Trophoblast cell (in vitro differentiated cells and primary cell): ENCODE data around the gene LRP1B.

Experiments
- DNase-seq, 2 donors: peaks; one replicate each; pipeline ENCODE4 v3.0.0-alpha.2; 2016
- H2AFZ ChIP-seq: 2 replicates; pipeline ENCODE4 v1.6.1; 2013; ENCODE audit warnings: low read length, moderate library complexity, mild to moderate bottlenecking; ENCODE audit not compliant: insufficient read depth, poor library complexity
- H2AK5ac ChIP-seq: 2 replicates; pipeline ENCODE4 v1.6.1; 2013; ENCODE audit warnings: mild to moderate bottlenecking, low read length
- H2BK120ac ChIP-seq: 2 replicates; pipeline ENCODE4 v1.6.1; 2013; ENCODE audit warnings: low read length, mild to moderate bottlenecking, moderate library complexity; ENCODE audit not compliant: insufficient read depth, poor library complexity
- H2BK12ac ChIP-seq: 2 replicates; pipeline ENCODE4 v1.6.1; 2013; ENCODE audit warnings: mild to moderate bottlenecking, low read length, moderate library complexity
- H2BK5ac ChIP-seq: 2 replicates; pipeline ENCODE4 v1.6.1; 2013; ENCODE audit warnings: low read length, low read depth, moderate library complexity, mild to moderate bottlenecking; ENCODE audit not compliant: poor library complexity
- H3K14ac ChIP-seq: 2 replicates; pipeline ENCODE4 v1.6.1; 2013; ENCODE audit warnings: mild to moderate bottlenecking, low read length
- H3K18ac ChIP-seq: 2 replicates; pipeline ENCODE4 v1.6.1; 2013; ENCODE audit warnings: mild to moderate bottlenecking, low read length
- H3K23ac ChIP-seq: 2 replicates; pipeline ENCODE4 v1.6.1; 2013; ENCODE audit warnings: low read length
- H3K27ac ChIP-seq: 2 replicates; pipeline ENCODE4 v1.5.1; 2013; ENCODE audit warnings: low read depth, mild to moderate bottlenecking, inconsistent platforms, low read length, moderate library complexity
- H3K27me3 ChIP-seq: 2 replicates; pipeline ENCODE4 v1.6.1; 2013; ENCODE audit warnings: inconsistent platforms, mild to moderate bottlenecking, low read length, moderate library complexity; ENCODE audit not compliant: insufficient read depth
- H3K36me3 ChIP-seq, 2 experiments: 1 replicate in 1 of 2; 2 replicates in 1 of 2; pipeline ENCODE4 v1.6.1; 2013; ENCODE audit warnings: low read length in 2 of 2, mild to moderate bottlenecking in 2 of 2, moderate library complexity in 1 of 2; ENCODE audit not compliant: insufficient read depth in 2 of 2, control insufficient read depth in 1 of 2
- H3K4ac ChIP-seq: 2 replicates; pipeline ENCODE4 v1.6.1; 2013; ENCODE audit warnings: low read depth, mild to moderate bottlenecking, low read length, moderate library complexity
- H3K4me1 ChIP-seq, 2 experiments: 1 replicate in 1 of 2; 2 replicates in 1 of 2; pipeline ENCODE4 v1.6.1; 2013; ENCODE audit warnings: low read length in 2 of 2, mild to moderate bottlenecking in 2 of 2, moderate library complexity in 1 of 2; ENCODE audit not compliant: insufficient read depth in 2 of 2, control insufficient read depth in 1 of 2
- H3K4me2 ChIP-seq: 2 replicates; pipeline ENCODE4 v1.6.1; 2013; ENCODE audit warnings: inconsistent platforms, mild to moderate bottlenecking, low read length, moderate library complexity
- H3K4me3 ChIP-seq: 2 replicates; pipeline ENCODE4 v1.5.1; 2013; ENCODE audit warnings: mild to moderate bottlenecking, low read depth, low read length, inconsistent platforms
- H3K79me1 ChIP-seq: one replicate; pipeline ENCODE4 v1.6.1; 2013; ENCODE audit warnings: low read length
- H3K79me2 ChIP-seq: 2 replicates; pipeline ENCODE4 v1.6.1; 2013; ENCODE audit warnings: low read length, mild to moderate bottlenecking; ENCODE audit not compliant: control insufficient read depth, insufficient read depth, poor library complexity
- H3K9ac ChIP-seq: 2 replicates; pipeline ENCODE4 v1.6.1; 2013; ENCODE audit warnings: mild to moderate bottlenecking, low read length
- H3K9me3 ChIP-seq: 2 replicates; pipeline ENCODE4 v1.6.1; 2013; ENCODE audit warnings: low read depth, mild to moderate bottlenecking, control low read depth, inconsistent platforms, low read length; ENCODE audit not compliant: insufficient read depth
- H4K12ac ChIP-seq: 2 replicates; pipeline ENCODE4 v1.6.1; 2013; ENCODE audit warnings: low read depth, mild to moderate bottlenecking, low read length, moderate library complexity
- H4K8ac ChIP-seq: 2 replicates; pipeline ENCODE4 v1.6.1; 2013; ENCODE audit warnings: low read depth, mild to moderate bottlenecking, low read length, moderate library complexity
- H4K91ac ChIP-seq: one replicate; pipeline ENCODE4 v1.6.1; 2013; ENCODE audit warnings: low read depth, mild to moderate bottlenecking, low read length, moderate library complexity
- WGBS: extraction: QIAGEN DNeasy Blood & Tissue Kit; methylation state at CpG from one replicate; pipeline ENCODE4 v1.1.7; 2013; ENCODE audit warnings: missing lambda C conversion rate; ENCODE audit not compliant: insufficient read length, insufficient coverage; ENCODE audit errors: extremely low coverage; 5-methylcytosine and 5-hydroxymethylcytosine counted together

Gene LRP1B

GRCh38 chr2:140457483-140457882, 1673.3 kb downstream of the LRP1B start:
- Histone ChIP-seq H3K4me2 (no peak overlapping the region), H2BK12ac (no peak overlapping the region), H3K4ac (no peak overlapping the region), H4K91ac (no peak overlapping the region), H3K9ac (no peak overlapping the region), H3K4me3 (no peak overlapping the region), H2AFZ (no peak overlapping the region), H4K8ac (no peak overlapping the region), H3K27ac (no peak overlapping the region), H3K36me3 (no peaks in the 10 kb centered on the region), H2AK5ac (no peak overlapping the region), H3K9me3 (no peaks in the 10 kb centered on the region), H3K14ac (no peak overlapping the region), H2BK120ac (no peak overlapping the region), H3K79me1 (no peaks in the 10 kb centered on the region), H3K27me3 (no peaks in the 10 kb centered on the region), H3K18ac (no peak overlapping the region), H3K4me1 (no peaks in the 10 kb centered on the region), H3K23ac (no peak overlapping the region), H3K79me2 (no peaks in the 10 kb centered on the region), H4K12ac (no peak overlapping the region), H2BK5ac (no peak overlapping the region)
- no peak for DNase-seq
- no CpG with 5 or more reads among the region's 3 CpGs for WGBS

GRCh38 chr2:140455315-140455714, 1675.5 kb downstream of the LRP1B start:
- Histone ChIP-seq H3K18ac (no peak overlapping the region), H3K79me1 (no peaks in the 10 kb centered on the region)

GRCh38 chr2:140454717-140455116, 1676.1 kb downstream of the LRP1B start:
- Histone ChIP-seq H2AFZ (no peak overlapping the region), H4K8ac (no peak overlapping the region), H2BK120ac (no peak overlapping the region), H3K4ac (no peak overlapping the region), H3K23ac (no peak overlapping the region), H2BK12ac (no peak overlapping the region), H2BK5ac (no peak overlapping the region), H3K79me2 (no peaks in the 10 kb centered on the region), H3K4me3 (no peak overlapping the region), H4K12ac (no peak overlapping the region), H3K27ac (no peak overlapping the region), H3K4me1 (no peaks in the 10 kb centered on the region), H3K9ac (no peak overlapping the region), H4K91ac (no peak overlapping the region), H3K79me1 (no peaks in the 10 kb centered on the region), H3K18ac (no peak overlapping the region), H3K4me2 (no peak overlapping the region), H3K36me3 (no peaks in the 10 kb centered on the region), H2AK5ac (no peak overlapping the region), H3K14ac (no peak overlapping the region), H3K27me3 (no peaks in the 10 kb centered on the region), H3K9me3 (no peaks in the 10 kb centered on the region)
- WGBS: no CpG with 5 or more reads among the region's 3 CpGs
- DNase-seq: no peak

More at GRCh38 chr2:140455315-140455714, 1675.5 kb downstream of the LRP1B start:
- Histone ChIP-seq H3K36me3 (no peaks in the 10 kb centered on the region), H4K12ac (no peak overlapping the region), H2AK5ac (no peak overlapping the region), H2AFZ (no peak overlapping the region), H3K23ac (no peak overlapping the region), H3K9ac (no peak overlapping the region), H3K4me2 (no peak overlapping the region), H3K4me3 (no peak overlapping the region), H3K79me2 (no peaks in the 10 kb centered on the region), H3K27ac (no peak overlapping the region), H2BK12ac (no peak overlapping the region), H3K4ac (no peak overlapping the region), H4K8ac (no peak overlapping the region), H3K4me1 (no peaks in the 10 kb centered on the region), H4K91ac (no peak overlapping the region), H3K27me3 (no peaks in the 10 kb centered on the region), H2BK5ac (no peak overlapping the region), H3K9me3 (no peaks in the 10 kb centered on the region), H3K14ac (no peak overlapping the region), H2BK120ac (no peak overlapping the region)
- WGBS: no CpG with 5 or more reads among the region's 1 CpG
- no peak for DNase-seq

- H3K9me3 ChIP-seq: no peaks in the 10 kb centered on the region
- no peaks in the 10 kb centered on the region for H3K27me3 ChIP-seq
- H3K14ac ChIP-seq: no peak overlapping the region
- no peak overlapping the region for H4K8ac ChIP-seq
- no peak overlapping the region for H4K91ac ChIP-seq
- H3K4me3 ChIP-seq: no peak overlapping the region
- no peak overlapping the region for H4K12ac ChIP-seq
- H2BK5ac ChIP-seq: no peak overlapping the region
- H3K79me2 ChIP-seq: no peaks in the 10 kb centered on the region
- no peak for DNase-seq
- no peak overlapping the region for H2BK12ac ChIP-seq
- H3K18ac ChIP-seq: no peak overlapping the region
- no peaks in the 10 kb centered on the region for H3K36me3 ChIP-seq
- no peak overlapping the region for H3K4me2 ChIP-seq
- no peak overlapping the region for H2AFZ ChIP-seq
- H3K23ac ChIP-seq: no peak overlapping the region
- H2BK120ac ChIP-seq: no peak overlapping the region
- H3K9ac ChIP-seq: no peak overlapping the region
- H3K27ac ChIP-seq: no peak overlapping the region
- H3K4ac ChIP-seq: no peak overlapping the region
- H2AK5ac ChIP-seq: no peak overlapping the region
- H3K4me1 ChIP-seq: no peaks in the 10 kb centered on the region
- H3K79me1 ChIP-seq: no peaks in the 10 kb centered on the region
These were observed 1679.5 kb downstream of the LRP1B start for GRCh38 chr2:140451324-140451723.
